HepG2 (cell line): ENCODE results near the gene ADCY7. TPM values are rescaled to one million over a fixed set of nuclear protein-coding genes. Genes with fewer than 3 reads are reported as not detected.

ENCODE experiments used
- ATAC-seq: fragments of 200-7000 bp; cut with Tn5 transposase; 3 replicates; pipeline ENCODE4 v1.9.1; 2020; ENCODE audit warnings: mild to moderate bottlenecking, moderate library complexity
- BruUV-seq: library from RNA; stranded (reverse); fragments of 400-500 nt; replicated peaks from 2 replicates; lab custom pipeline; 2021; lab: Mats Ljungman, UMichigan
- CTCF ChIA-PET: fragments of 300-600 bp; formaldehyde crosslinking; extraction: SDS; loops from one replicate; lab custom pipeline; 2021; ENCODE audit warnings: low total read pairs, inconsistent platforms, low intra/inter-chr PET ratio; lab: Yijun Ruan, JAX
- POLR2A ChIA-PET: fragments of 350-600 bp; sonication (Branson Sonifier 250); formaldehyde crosslinking; loops from one replicate; lab custom pipeline; 2020; ENCODE audit warnings: antibody characterized with exemption, inconsistent platforms; lab: Yijun Ruan, JAX
- DNase-seq: peaks from one replicate; pipeline ENCODE4 v3.0.0-alpha.2; 2015; ENCODE audit warnings: low spot score
- FAIRE-seq: peaks from 3 replicates; lab custom pipeline; 2011; peaks lifted over from hg19 to GRCh38; lab: Jason Lieb, UNC
- H2AFZ ChIP-seq: one replicate; pipeline ENCODE4 v1.6.1; 2011; ENCODE audit warnings: low read length, inconsistent platforms
- H3K27ac ChIP-seq: fragments of 300-600 bp; 3 replicates; pipeline ENCODE4 v1.8.0; 2011; ENCODE audit warnings: mixed run types, mild to moderate bottlenecking, mixed read lengths, low read length, inconsistent platforms; ENCODE audit not compliant: insufficient read depth; ENCODE audit errors: extremely low read length
- H3K27me3 ChIP-seq, 2 experiments: fragments of 200-600 bp in 1 of 2; 2 replicates in 1 of 2; 3 replicates in 1 of 2; pipeline versions ENCODE4 v1.6.0 to v1.8.0; 2011; ENCODE audit warnings: low read length in 2 of 2, mild to moderate bottlenecking in 2 of 2, moderate library complexity in 2 of 2, inconsistent platforms in 1 of 2; ENCODE audit not compliant: insufficient read depth in 2 of 2, control insufficient read depth in 1 of 2
- H3K36me3 ChIP-seq, 2 experiments: fragments of 200-600 bp in 1 of 2; replicated peaks in 1 of 2; 2 replicates in 1 of 2; 3 replicates in 1 of 2; pipeline versions ENCODE4 v1.5.1 to v1.8.0; 2011; ENCODE audit warnings: low read length in 2 of 2, inconsistent platforms in 1 of 2; ENCODE audit not compliant: insufficient read depth in 2 of 2, control insufficient read depth in 1 of 2
- H3K4me1 ChIP-seq: 2 replicates; pipeline ENCODE4 v1.5.1; 2012; ENCODE audit warnings: low read length, inconsistent platforms; ENCODE audit not compliant: insufficient read depth
- H3K4me2 ChIP-seq: 2 replicates; pipeline ENCODE4 v1.6.0; 2011; ENCODE audit warnings: low read depth, low read length, inconsistent platforms
- H3K4me3 ChIP-seq, 3 experiments: fragments of 200-600 bp in 1 of 3; sonication (generic), shearing (Covaris generic) in 1 of 3; replicated peaks in 1 of 3; 2 replicates each; pipeline ENCODE4 v1.5.1; 2011 to 2016; ENCODE audit warnings: low read length in 3 of 3, inconsistent platforms in 2 of 3, low read depth in 2 of 3, mild to moderate bottlenecking in 2 of 3, control low read depth in 1 of 3, mixed read lengths in 1 of 3; ENCODE audit not compliant: insufficient read depth in 1 of 3
- H3K79me2 ChIP-seq: one replicate; pipeline ENCODE4 v1.6.1; 2011; ENCODE audit warnings: low read length, inconsistent platforms; ENCODE audit not compliant: insufficient read depth
- H3K9ac ChIP-seq: 2 replicates; pipeline ENCODE4 v1.6.0; 2011; ENCODE audit warnings: mild to moderate bottlenecking, low read depth, low read length, inconsistent platforms; ENCODE audit not compliant: insufficient read depth
- H3K9me3 ChIP-seq: 2 replicates; pipeline ENCODE4 v1.5.1; 2012; ENCODE audit warnings: mild to moderate bottlenecking, low read length
- H4K20me1 ChIP-seq: 2 replicates; pipeline ENCODE4 v1.6.0; 2011; ENCODE audit warnings: inconsistent platforms, mild to moderate bottlenecking, low read length, moderate library complexity; ENCODE audit not compliant: insufficient read depth
- ARID4A ChIP-seq: sonication (generic); formaldehyde crosslinking; IDR thresholded peaks from 2 replicates; pipeline ENCODE4 v1.5.0; 2020; ENCODE audit warnings: mild to moderate bottlenecking, missing genetic modification reagents, borderline replicate concordance
- ATF2 ChIP-seq: sonication (generic); formaldehyde crosslinking; IDR thresholded peaks from 2 replicates; pipeline ENCODE4 v1.4.0; 2020; ENCODE audit warnings: missing genetic modification reagents
- CREM ChIP-seq, 2 experiments: sonication (generic) in 1 of 2; formaldehyde crosslinking in 1 of 2; IDR thresholded peaks; 2 replicates each; pipeline versions ENCODE4 v1.4.0 to v1.6.1; 2016 to 2020; ENCODE audit warnings: antibody characterized with exemption in 1 of 2, mild to moderate bottlenecking in 1 of 2, missing genetic modification reagents in 1 of 2
- KDM1A ChIP-seq: IDR thresholded peaks from 2 replicates; pipeline ENCODE4 v1.6.1; 2016; ENCODE audit warnings: missing compliant biosample characterization
- KLF16 ChIP-seq, 2 experiments: sonication (generic) in 1 of 2; formaldehyde crosslinking in 1 of 2; IDR thresholded peaks; 2 replicates each; pipeline versions ENCODE4 v1.6.1 to v1.8.0; 2016 to 2023; ENCODE audit warnings: missing genetic modification reagents in 2 of 2, missing compliant biosample characterization in 1 of 2
- MTF1 ChIP-seq: sonication (generic); formaldehyde crosslinking; IDR thresholded peaks from 2 replicates; pipeline ENCODE4 v1.5.0; 2020; ENCODE audit warnings: missing genetic modification reagents
- NR2F1 ChIP-seq, 2 experiments: fragments of 450-650 bp in 1 of 2; formaldehyde crosslinking in 1 of 2; IDR thresholded peaks; 2 replicates each; pipeline versions ENCODE4 v1.5.0 to v1.6.1; 2016 to 2020; ENCODE audit warnings: mild to moderate bottlenecking in 1 of 2, missing compliant biosample characterization in 1 of 2, missing genetic modification reagents in 1 of 2, moderate library complexity in 1 of 2
- ZFP41 ChIP-seq: sonication (generic); formaldehyde crosslinking; IDR thresholded peaks from 2 replicates; pipeline ENCODE4 v1.4.0; 2020; ENCODE audit warnings: mild to moderate bottlenecking, missing genetic modification reagents, borderline replicate concordance
- ZNF513 ChIP-seq: sonication (generic); formaldehyde crosslinking; conservative IDR thresholded peaks from 2 replicates; pipeline ENCODE4 v1.5.0; 2020; ENCODE audit warnings: missing genetic modification reagents
- ZNF549 ChIP-seq: sonication (generic); formaldehyde crosslinking; IDR thresholded peaks from 2 replicates; pipeline ENCODE4 v1.5.0; 2020; ENCODE audit warnings: missing genetic modification reagents
- ZNF580 ChIP-seq: IDR thresholded peaks from 2 replicates; pipeline ENCODE4 v1.6.1; 2016; ENCODE audit warnings: low read depth, borderline replicate concordance
- WGBS: methylation state at CpG from one replicate; pipeline ENCODE4 v1.1.6; 2017; ENCODE audit warnings: low lambda C conversion rate; 5-methylcytosine and 5-hydroxymethylcytosine counted together
- in situ Hi-C: cut with HindIII; loops from 2 replicates; pipeline ENCODE4 v1.10.0; 2017; ENCODE audit warnings: low pct_unique_long_range_greater_than_20kb; ENCODE audit not compliant: extremely low pct_ligation_motif_present
- intact Hi-C: fragments of 100-400 bp; cut with micrococcal nuclease; formaldehyde crosslinking; loops from one replicate; pipeline ENCODE4 v1.10.0; 2022; ENCODE audit not compliant: unreplicated experiment
- polyA plus RNA-seq, 8 experiments: library from polyadenylated mRNA; depleted of rRNA in 3 of 8; stranded (reverse) in 7 of 8; unstranded in 1 of 8; fragments of >200 nt; fragmentation: Illumina TruSeq in 4 of 8; extraction: Trizol in 4 of 8; gene quantifications; 2 replicates each; pipeline versions ENCODE4 v1.2.1 to v1.2.3, GENCODE V29; 2011 to 2016; ENCODE audit warnings: low read depth in 4 of 8, missing spikeins in 1 of 8, mixed read lengths in 1 of 8; ENCODE audit not compliant: insufficient read depth in 1 of 8
- total RNA-seq, 5 experiments: library from RNA; depleted of rRNA; stranded (reverse); fragments of >200 nt; fragmentation: Illumina TruSeq; extraction: Trizol; gene quantifications; 2 replicates each; pipeline ENCODE4 v1.2.3, GENCODE V29; 2016; ENCODE audit warnings: low read depth in 1 of 5
- TF ChIP-seq, protein P1 (sequence below): sonication (generic); formaldehyde crosslinking; IDR thresholded peaks from 2 replicates; pipeline ENCODE4 v1.4.0; 2020; ENCODE audit warnings: mild to moderate bottlenecking, missing genetic modification reagents

The ADCY7 gene
- total and polyA plus RNA-seq, 2 of the 13 experiments (the other 11 are each of a cell fraction or from before 2014, with no cell fraction given) = 2.2 to 4.3 TPM

- DNase-seq = no peak
- no peaks in the 10 kb centered on the region for H3K27me3 ChIP-seq
- H3K4me3 ChIP-seq = no peak overlapping the region
- 0 out of 2 replicates have a peak, but pooled peaks cover 4% of the 10 kb centered on the region for H3K9me3 ChIP-seq
- in situ Hi-C loops = loop anchor here (5.0 to 25.0 kb wide), 3 partner anchors 37 to 322 kb away; partner anchors contain the start of gene CNEP1R1
- H3K9ac ChIP-seq = no peak overlapping the region
- H3K4me1 ChIP-seq = no peaks in the 10 kb centered on the region
- 82% methylated on average over 1 of the region's 1 CpG for WGBS
- H4K20me1 ChIP-seq = peaks cover 5% of the 10 kb centered on the region
- intact Hi-C loops = loop anchor here (5.0 to 10.0 kb wide), 3 partner anchors 112 to 335 kb away; partner anchors contain the start of gene CNEP1R1
- H2AFZ ChIP-seq = no peak overlapping the region
- ATAC-seq = no peak
- H3K4me2 ChIP-seq = no peak overlapping the region
- CTCF ChIA-PET = no interaction called here
- FAIRE-seq = no peak
- H3K27ac ChIP-seq = no peak overlapping the region
- peaks cover 27 to 74% of the 10 kb centered on the region in 2 experiments for H3K36me3 ChIP-seq
- POLR2A ChIA-PET = no interaction called here
- H3K79me2 ChIP-seq = peaks cover 55% of the 10 kb centered on the region
- no TSS peak for BruUV-seq
- TF ChIP-seq ATF2 (CRISPR knock-in tag) (no peak), MTF1 (CRISPR knock-in tag) (no peak), ARID4A (CRISPR knock-in tag) (no peak), ZFP41 (CRISPR knock-in tag) (no peak), ZNF513 (CRISPR knock-in tag) (no peak), KDM1A (no peak), ZNF549 (no peak), NR2F1 (CRISPR knock-in tag; IDR thresholded peaks at IDR 0.05) (no peak), ZNF580 (CRISPR knock-in tag) (no peak), KLF16 (CRISPR knock-in tag; IDR thresholded peaks at IDR 0.05) (no peak), CREM (IDR thresholded peaks at IDR 0.05) (no peak), CREM (CRISPR knock-in tag; IDR thresholded peaks at IDR 0.05) (no peak)
- TF ChIP-seq, protein P1, sequence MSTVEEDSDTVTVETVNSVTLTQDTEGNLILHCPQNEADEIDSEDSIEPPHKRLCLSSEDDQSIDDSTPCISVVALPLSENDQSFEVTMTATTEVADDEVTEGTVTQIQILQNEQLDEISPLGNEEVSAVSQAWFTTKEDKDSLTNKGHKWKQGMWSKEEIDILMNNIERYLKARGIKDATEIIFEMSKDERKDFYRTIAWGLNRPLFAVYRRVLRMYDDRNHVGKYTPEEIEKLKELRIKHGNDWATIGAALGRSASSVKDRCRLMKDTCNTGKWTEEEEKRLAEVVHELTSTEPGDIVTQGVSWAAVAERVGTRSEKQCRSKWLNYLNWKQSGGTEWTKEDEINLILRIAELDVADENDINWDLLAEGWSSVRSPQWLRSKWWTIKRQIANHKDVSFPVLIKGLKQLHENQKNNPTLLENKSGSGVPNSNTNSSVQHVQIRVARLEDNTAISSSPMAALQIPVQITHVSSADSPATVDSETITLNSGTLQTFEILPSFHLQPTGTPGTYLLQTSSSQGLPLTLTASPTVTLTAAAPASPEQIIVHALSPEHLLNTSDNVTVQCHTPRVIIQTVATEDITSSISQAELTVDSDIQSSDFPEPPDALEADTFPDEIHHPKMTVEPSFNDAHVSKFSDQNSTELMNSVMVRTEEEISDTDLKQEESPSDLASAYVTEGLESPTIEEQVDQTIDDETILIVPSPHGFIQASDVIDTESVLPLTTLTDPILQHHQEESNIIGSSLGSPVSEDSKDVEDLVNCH (CRISPR knock-in tag) = no peak
These were observed 93.3 kb downstream of the ADCY7 start for GRCh38 chr16:50359626-50360025.
